Breast epithelium (tissue), 4 donors: ENCODE measurements around the gene HEPACAM. TPM values are rescaled to one million over a fixed set of nuclear protein-coding genes. Genes with fewer than 3 reads are reported as not detected.

Experiments used
- DNase-seq, 2 donors: peaks; one replicate each; pipeline ENCODE4 v3.0.0-alpha.2; 2019; ENCODE audit warnings: low spot score in 2 of 2
- H3K27ac ChIP-seq, 2 donors: fragments of 200-600 bp; sonication (generic) in 1 of 2; one replicate each; pipeline ENCODE4 v1.5.1; 2016 to 2019; ENCODE audit warnings: mild to moderate bottlenecking in 1 of 2
- H3K27me3 ChIP-seq, 2 donors: fragments of 200-600 bp; sonication (generic) in 1 of 2; one replicate each; pipeline versions ENCODE4 v1.5.1 to v1.6.0; 2017 to 2019; ENCODE audit warnings: control low read depth in 1 of 2, mild to moderate bottlenecking in 1 of 2
- H3K36me3 ChIP-seq: fragments of 200-600 bp; one replicate; pipeline ENCODE4 v1.5.1; 2019
- H3K4me1 ChIP-seq, 2 donors: fragments of 200-600 bp; sonication (generic); one replicate each; pipeline ENCODE4 v1.5.1; 2016 to 2019; ENCODE audit warnings: control low read depth in 1 of 2
- H3K4me3 ChIP-seq, 3 donors: fragments of 200-600 bp; sonication (generic); 1 replicate in 2 of 3; 2 replicates in 1 of 3; pipeline ENCODE4 v1.5.1; 2016 to 2019; ENCODE audit warnings: mild to moderate bottlenecking in 3 of 3, moderate library complexity in 2 of 3
- H3K9me3 ChIP-seq, 2 donors: fragments of 200-600 bp; sonication (generic) in 1 of 2; one replicate each; pipeline ENCODE4 v1.5.1; 2016 to 2019; ENCODE audit warnings: control low read depth in 1 of 2
- POLR2A ChIP-seq: fragments of 450-650 bp; IDR thresholded peaks from one replicate; pipeline ENCODE4 v1.6.1; 2016; ENCODE audit warnings: antibody characterized with exemption, mild to moderate bottlenecking, moderate library complexity
- POLR2AphosphoS5 ChIP-seq, 3 donors: sonication (generic); formaldehyde crosslinking; IDR thresholded peaks; one replicate each; pipeline ENCODE4 v1.6.1; 2017; ENCODE audit warnings: antibody characterized with exemption in 3 of 3
- intact Hi-C: fragments of 100-400 bp; cut with DNase I; formaldehyde crosslinking; loops from one replicate; pipeline ENCODE4 v1.15.1; 2023; ENCODE audit warnings: low total_unique reads
- total RNA-seq, 3 donors: library from RNA; depleted of rRNA; stranded (reverse); fragments of >200 nt; gene quantifications; one replicate each; pipeline ENCODE4 v1.1.0, GENCODE V29; 2016
- TF ChIP-seq, protein P1 (sequence below), 3 donors: fragments of 450-650 bp; IDR thresholded peaks; one replicate each; pipeline ENCODE4 v1.5.1; 2016 to 2017; ENCODE audit warnings: antibody characterized with exemption in 3 of 3, mild to moderate bottlenecking in 3 of 3, moderate library complexity in 3 of 3

HEPACAM gene
- total RNA-seq, 3 donors from 2014 or later = 2.3 to 25.4 (median 6.1) TPM

- Histone ChIP-seq H3K4me1 (no peaks in the 10 kb centered on the region), H3K36me3 (no peaks in the 10 kb centered on the region), H3K4me3 (no peak overlapping the region), H3K27ac (no peak overlapping the region), H3K27me3 (no peaks in the 10 kb centered on the region), H3K9me3 (no peaks in the 10 kb centered on the region)
- TF ChIP-seq POLR2AphosphoS5 (IDR thresholded peaks at IDR 0.05) = no peak
- TF ChIP-seq POLR2A = no peak
- TF ChIP-seq, protein P1, sequence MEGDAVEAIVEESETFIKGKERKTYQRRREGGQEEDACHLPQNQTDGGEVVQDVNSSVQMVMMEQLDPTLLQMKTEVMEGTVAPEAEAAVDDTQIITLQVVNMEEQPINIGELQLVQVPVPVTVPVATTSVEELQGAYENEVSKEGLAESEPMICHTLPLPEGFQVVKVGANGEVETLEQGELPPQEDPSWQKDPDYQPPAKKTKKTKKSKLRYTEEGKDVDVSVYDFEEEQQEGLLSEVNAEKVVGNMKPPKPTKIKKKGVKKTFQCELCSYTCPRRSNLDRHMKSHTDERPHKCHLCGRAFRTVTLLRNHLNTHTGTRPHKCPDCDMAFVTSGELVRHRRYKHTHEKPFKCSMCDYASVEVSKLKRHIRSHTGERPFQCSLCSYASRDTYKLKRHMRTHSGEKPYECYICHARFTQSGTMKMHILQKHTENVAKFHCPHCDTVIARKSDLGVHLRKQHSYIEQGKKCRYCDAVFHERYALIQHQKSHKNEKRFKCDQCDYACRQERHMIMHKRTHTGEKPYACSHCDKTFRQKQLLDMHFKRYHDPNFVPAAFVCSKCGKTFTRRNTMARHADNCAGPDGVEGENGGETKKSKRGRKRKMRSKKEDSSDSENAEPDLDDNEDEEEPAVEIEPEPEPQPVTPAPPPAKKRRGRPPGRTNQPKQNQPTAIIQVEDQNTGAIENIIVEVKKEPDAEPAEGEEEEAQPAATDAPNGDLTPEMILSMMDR (IDR thresholded peaks at IDR 0.05) = peak in 2 of 3 donors; percentile 68 to 74
- intact Hi-C loops = no loop called here
- no peak for DNase-seq
Observed at GRCh38 chr11:124961972-124962609, 26.2 kb upstream of the HEPACAM start.

DNA sequence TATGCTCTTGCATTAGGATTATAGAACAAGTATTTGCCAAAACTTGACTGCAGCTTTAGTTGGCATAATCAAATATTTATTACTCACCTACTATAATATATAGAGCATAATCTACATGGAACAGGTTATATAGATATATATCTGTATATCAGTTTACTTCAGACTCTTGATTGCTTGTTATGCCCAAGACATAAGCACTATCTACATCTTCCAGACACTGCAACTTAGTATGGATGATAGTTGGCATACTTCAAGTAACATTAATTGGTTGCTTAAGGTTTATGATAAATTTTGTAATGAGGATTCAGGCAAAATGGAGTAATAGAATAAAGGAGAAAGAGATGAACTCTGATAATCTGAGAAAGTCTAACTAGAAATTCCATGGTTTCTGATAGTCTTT, 19.2 kb upstream of the HEPACAM start:
- no peak for TF ChIP-seq POLR2AphosphoS5 (IDR thresholded peaks at IDR 0.05)
- TF ChIP-seq POLR2A = no peak
- TF ChIP-seq, protein P1 (IDR thresholded peaks at IDR 0.05) = no peak
- H3K27ac ChIP-seq = no peak overlapping the region
- no peak overlapping the region for H3K4me3 ChIP-seq
- intact Hi-C loops = no loop called here
- no peaks in the 10 kb centered on the region for H3K36me3 ChIP-seq
- H3K4me1 ChIP-seq = no peaks in the 10 kb centered on the region
- H3K9me3 ChIP-seq = no peaks in the 10 kb centered on the region
- DNase-seq = no peak
- H3K27me3 ChIP-seq = no peaks in the 10 kb centered on the region

GRCh38 chr11:124954590-124954955, 18.7 kb upstream of the HEPACAM start:
- Histone ChIP-seq H3K4me3 (peak overlapping the region; percentile 60 to 72 (median 69)), H3K27ac (peak overlapping the region in 1 of 2 donors; percentile 87), H3K4me1 (no peaks in the 10 kb centered on the region), H3K36me3 (no peaks in the 10 kb centered on the region), H3K9me3 (no peaks in the 10 kb centered on the region), H3K27me3 (no peaks in the 10 kb centered on the region)
- TF ChIP-seq POLR2AphosphoS5 (IDR thresholded peaks at IDR 0.05) = no peak
- TF ChIP-seq, protein P1 (IDR thresholded peaks at IDR 0.05) = no peak
- DNase-seq = no peak
- intact Hi-C loops = no loop called here

DNA sequence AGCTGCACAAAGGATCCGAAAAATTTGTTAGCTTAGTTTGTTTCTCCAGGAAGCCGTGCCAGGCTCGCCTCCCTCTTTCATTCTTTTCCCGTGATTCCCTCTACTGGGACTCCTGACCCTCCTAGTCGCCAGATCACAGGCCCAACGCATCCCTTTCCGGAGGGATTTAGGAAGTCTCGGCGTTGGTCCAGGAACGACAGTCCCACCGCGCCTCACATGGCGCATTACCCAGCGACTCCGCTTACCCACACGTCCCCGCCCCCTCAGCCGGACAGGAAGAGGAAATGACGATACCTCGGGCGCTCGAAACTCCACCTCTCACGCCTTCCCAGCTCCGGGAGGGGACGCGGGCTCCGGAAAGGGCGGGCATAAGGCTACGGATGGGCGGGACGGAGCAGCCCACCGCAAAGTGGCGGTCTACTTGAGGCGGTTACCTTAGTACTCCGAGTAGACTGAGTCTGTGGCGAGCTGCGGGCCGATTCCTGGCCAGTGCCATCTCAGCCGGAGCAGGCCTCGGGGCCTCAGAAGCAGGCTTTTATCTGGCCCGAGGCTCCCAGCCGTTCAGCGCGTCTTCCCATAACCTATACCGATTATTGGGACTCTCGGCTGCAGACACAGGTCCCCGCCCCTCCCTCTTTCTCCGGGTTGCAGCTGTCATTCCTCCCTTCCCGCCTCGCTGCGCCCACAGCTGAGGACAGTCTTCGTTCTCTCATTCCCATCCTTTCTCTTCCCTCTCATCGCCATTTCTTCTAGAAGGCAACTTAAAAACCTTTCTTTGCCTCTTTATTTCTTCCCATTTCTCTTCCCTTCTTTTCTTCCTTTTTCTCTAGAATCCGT, 18.1 kb upstream of the HEPACAM start, which contains the start of gene CCDC15:
Gene CCDC15, plus strand, starts transcription at position 450 of the 837 bp plus-strand sequence. CDS start 531 bp downstream, outside the sequence.
- intact Hi-C loops = no loop called here

More for the DNA sequence above, 18.1 kb upstream of the HEPACAM start, which contains the start of gene CCDC15:
- Histone ChIP-seq H3K4me1 (no peaks in the 10 kb centered on the region), H3K9me3 (no peaks in the 10 kb centered on the region), H3K27ac (peak within 1 kb of the TSS; percentile 87), H3K4me3 (peak within 1 kb of the TSS; percentile 60 to 72 (median 69)), H3K27me3 (no peaks in the 10 kb centered on the region), H3K36me3 (no peaks in the 10 kb centered on the region)
- DNase-seq = peak; percentile 95 to 97
- TF ChIP-seq POLR2A (peak; percentile 83), POLR2AphosphoS5 (IDR thresholded peaks at IDR 0.05) (peak; percentile 87 to 98 (median 95))
- TF ChIP-seq, protein P1 (IDR thresholded peaks at IDR 0.05) = peak in 1 of 3 donors; percentile 10
